Activated T-cell treated with anti-CD3 and anti-CD28 coated beads for 1 hour (primary cell): ENCODE measurements around the gene DTNA.
"Not testable (repeated sequence)": the region's sequence is repeated elsewhere in the genome, so short reads cannot be mapped to it uniquely, and the experiment has no call there.

ENCODE experiments used
- DNase-seq: peaks from one replicate; pipeline ENCODE4 v3.0.0-alpha.2; 2020; ENCODE audit warnings: low read depth

The DTNA gene

DNA sequence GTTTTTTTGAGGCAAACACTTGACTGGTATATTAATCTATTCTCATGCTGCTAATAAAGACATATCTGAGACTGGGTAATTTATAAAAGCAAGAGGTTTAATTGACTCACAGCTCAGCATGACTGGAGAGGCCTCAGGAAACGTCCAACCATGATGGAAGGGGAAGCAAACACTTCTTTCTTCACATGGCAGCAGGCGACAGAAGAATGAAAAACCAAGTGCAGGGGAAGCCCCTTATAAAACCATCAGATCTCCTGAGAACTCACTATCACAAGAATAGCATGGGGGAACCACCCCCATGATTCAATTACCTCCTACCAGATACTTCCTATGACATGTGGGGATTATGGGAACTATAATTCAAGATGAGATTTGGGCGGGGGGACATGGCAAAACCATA lies 194.9 kb downstream of the DTNA start:
- no peak for DNase-seq

DNA sequence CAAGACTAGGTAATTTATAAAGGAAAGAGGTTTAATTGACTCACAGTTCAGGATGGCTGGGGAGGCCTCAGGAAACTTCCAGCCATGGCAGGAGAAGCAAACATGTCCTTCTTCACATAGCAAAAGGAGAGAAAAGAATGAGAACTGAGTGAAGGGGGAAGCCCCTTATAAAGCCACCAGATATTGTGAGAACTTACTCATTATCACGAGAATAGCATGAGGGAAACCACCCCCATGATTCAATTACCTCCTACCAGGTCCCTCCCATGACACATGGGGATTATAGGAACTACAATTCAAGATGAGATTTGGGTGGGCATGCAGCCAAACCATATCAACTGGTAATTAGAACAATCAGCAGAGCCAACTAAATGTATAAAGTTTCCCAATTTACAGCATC lies 196.9 kb downstream of the DTNA start:
- not testable (repeated sequence) for DNase-seq

DNA sequence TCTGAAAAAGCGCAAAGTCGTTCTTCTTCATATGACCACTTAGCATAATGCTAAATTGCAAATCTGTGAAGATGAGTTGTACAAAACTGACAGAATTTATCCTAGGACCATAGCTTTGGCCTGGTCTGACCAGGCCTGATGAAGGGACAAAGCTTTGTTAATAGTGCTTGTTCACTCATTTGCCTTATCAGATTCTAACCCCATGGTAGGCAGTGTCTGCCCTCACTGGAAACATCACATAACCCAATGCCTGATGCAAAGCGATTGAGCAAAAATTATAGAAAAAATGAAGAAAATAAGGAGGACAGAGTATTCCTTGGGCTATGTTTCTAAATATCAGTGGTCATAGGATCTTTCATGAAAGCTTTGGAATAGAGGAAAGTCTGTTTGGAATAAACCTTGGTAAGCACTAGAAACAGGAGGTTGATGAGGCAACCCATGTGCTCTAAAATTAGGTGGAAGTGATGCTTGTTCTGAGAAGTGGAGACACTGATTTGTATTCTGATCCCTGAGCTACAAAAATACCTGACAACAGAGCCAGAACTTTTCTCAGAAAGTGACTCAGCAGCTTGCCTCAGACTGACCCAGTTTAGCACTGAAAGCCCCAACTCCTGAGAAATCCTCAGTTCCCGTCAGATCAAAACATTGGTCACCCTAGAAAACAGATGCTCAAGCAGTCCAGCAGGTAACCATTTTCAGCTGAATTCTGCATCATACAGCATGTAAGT lies 199.7 kb downstream of the DTNA start:
- no peak for DNase-seq

DNA sequence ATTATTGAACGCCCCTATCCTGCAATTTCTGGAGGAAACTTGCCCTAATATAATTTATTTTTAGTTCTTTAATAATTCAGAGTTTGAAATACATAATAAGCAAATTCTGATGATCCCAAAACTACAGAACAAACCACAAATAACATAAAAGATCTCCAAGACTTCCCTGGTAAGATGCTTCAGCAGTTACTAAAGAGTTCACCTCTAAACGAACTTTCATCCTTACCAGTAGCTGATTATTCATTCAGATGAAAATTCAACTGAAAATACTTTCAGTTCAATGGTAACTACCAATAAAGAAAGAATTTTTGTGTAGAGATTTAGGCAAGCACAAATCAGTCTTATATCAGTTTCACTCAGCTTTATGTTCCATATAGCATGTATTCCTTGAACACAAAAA lies 201.0 kb downstream of the DTNA start:
- no peak for DNase-seq

DNA sequence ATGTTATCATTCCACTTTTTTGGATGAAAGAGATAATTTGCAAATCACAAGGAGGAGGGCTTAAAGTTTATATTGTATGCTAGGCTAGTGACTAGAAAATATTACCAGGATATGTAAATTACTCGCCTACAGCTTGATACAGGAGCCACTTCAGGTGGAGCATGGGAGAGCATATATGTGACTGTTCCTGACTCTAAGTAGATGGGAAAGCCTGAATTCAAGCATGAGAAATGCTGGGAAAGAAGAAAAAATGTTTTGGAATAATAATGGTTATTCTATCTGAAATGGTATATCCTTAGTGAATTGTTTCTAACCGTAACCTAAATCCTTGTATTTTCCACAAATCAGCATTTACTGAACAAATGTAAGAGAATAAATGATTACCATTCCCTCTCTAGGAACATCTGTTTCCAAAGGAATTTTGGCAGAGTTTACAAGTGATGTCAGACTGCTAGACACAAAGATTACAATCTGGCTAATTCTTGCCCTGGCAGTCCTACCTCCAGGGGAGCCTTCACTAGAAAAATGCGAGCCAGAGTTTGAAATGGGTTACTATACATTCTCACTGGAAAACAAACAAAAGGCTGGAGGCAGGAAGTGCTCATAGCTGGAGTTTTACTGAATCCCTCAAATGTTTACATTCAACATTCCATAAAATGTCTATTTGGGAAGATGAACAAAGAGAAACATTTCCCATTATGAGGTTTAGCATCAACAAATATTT lies 201.7 kb downstream of the DTNA start:
- DNase-seq: no peak

DNA sequence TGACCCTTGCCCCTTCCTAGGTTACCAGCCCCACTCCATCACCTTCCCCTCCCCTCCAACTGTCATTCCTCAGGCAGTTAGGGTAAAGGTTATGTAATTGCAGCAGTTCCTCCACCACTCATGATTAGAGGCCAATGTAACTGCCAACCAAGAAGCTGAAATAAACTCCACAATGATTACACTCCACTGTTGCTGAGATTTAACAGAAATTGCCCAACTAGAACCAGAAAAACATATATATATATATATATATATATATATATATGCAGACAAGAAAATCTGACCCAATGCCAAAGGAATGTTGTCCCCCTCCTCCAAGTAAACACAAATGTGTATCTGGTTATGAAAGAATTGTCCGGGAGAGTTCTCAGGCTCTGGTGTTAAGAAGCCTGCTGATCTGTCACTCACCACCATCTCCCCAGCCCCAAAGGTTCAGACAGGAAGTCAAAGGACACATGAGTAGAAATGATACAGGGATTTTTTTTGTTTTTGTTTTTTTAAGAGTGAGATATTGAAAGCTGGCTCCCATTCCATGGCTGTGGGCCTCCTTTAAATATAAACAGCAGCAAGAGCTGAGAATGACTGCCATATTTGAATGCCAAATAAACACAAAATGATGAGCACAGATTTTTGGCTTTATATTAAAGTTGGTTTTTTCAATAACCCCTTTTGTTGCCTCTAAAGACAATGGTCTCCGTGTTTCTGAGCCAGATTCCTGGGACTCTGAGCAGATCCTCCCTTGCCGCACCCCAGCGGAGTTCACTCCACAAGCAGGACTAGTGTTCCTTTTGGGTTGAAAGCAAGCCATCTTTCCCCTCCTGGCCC lies 204.0 kb downstream of the DTNA start:
- no peak for DNase-seq

DNA sequence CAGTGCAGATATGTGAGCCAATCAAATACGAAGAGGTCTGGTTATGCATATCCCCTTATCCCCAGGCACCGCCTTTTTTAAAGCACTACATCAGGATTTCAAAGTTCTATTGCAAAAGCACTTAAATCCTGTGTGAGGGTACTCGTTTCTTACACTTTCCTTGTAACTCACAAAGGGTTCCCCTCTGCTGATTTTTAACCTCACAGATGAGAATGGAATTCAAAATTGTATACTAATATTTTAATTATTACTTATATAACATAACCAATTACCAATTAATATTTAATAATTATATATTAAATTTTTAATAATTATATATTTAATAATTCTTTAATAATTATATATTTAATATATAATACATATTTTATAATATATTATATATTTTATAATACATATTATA lies 204.9 kb downstream of the DTNA start:
- DNase-seq: no peak

DNA sequence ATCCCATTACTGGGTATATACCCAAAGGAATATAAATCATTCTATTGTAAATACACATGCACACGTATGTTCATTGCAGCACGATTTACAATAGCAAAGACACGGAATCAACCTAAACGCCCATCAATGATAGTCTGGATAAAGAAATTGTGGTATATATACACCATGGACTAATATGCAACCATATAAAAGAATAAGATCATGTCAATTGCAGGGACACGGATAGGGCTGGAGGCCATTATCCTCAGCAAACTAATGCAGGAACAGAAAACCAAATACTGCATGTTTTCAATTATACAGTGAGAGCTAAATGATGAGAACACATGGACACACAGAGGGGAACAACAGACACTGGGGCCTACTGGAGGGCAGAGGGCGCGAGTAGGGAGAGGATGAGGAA lies 206.4 kb downstream of the DTNA start:
- not testable (repeated sequence) for DNase-seq

DNA sequence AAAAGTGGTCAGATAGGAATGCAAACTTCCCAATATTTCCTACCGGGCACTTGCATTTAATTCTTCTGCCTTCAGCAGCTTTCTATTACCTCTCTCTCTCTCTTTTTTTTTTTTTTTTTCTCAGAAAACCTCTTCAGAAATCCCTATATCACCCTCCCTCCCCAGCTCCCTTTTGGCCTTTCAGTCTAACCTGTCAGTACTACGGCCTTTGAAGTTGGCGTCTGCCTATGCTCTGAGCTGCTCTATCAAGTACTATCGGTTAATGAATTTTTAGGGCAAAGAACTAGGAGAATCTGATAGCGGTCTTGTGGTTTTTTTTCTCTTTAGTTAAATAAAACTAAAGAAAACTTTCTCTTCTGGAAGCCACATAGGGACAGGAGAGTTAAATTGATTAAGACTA lies 208.8 kb downstream of the DTNA start:
- no peak for DNase-seq

DNA sequence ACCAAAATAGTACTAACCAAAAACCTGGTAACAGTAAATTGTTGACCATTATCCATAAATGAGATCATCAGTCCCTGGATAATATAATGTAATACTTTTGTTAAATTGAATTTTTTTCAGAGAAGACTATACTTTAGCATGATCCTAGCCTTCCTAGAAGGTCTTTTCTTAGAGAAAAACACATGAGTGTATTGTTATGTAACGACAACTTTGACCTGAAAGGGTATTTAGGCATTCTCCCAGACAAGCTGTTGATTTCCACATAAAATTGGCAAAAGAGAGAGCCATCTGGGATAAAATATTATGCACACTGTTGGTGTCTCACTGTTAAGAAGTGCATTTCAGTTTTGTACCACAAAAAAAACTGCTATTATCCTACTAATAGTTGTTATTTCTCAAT lies 211.1 kb downstream of the DTNA start:
- DNase-seq: no peak

DNA sequence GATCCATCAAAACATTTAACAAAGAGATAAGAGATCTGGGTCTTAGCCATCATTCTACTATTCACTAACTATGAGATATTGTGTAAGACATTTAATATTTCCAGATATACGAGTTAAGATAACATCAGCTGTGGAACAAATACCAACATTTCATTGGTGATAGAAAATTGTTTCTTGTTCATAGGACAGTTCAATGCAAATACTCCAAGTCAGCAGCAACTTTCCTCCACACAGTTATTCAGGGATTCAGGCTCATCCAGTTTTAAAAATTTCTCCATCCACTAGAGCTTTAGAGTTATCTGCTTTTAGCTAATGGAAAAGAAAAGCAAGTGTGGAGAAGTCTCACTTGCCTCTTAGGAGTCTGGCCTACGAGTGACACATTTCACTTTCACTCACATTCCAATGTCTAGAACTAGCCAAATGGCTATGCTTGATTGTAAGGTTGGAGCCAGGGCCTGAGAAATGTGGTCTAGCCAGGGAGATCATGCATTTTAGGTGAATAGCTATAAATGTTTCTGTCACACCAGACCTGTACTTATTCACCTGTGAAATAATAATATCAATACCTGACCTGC lies 211.8 kb downstream of the DTNA start:
- no peak for DNase-seq

DNA sequence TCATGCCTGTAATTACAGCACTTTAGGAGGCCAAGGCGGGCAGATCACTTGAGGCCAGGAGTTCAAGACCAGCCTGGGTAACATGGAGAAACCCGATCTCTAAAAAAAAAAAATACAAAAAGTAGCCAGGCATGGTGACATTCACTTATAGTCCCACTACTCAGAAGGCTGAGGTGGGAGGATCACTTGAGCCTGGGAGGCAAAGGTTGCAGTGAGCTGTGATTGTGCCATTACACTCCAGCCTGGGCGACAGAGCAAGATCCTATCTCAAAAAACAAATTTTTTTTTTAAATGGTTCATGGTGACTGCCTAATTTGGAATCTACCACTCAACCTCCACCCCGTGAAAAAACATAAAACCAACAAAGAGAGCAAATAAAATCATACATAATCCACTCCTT lies 212.5 kb downstream of the DTNA start:
- DNase-seq: not testable (repeated sequence)

DNA sequence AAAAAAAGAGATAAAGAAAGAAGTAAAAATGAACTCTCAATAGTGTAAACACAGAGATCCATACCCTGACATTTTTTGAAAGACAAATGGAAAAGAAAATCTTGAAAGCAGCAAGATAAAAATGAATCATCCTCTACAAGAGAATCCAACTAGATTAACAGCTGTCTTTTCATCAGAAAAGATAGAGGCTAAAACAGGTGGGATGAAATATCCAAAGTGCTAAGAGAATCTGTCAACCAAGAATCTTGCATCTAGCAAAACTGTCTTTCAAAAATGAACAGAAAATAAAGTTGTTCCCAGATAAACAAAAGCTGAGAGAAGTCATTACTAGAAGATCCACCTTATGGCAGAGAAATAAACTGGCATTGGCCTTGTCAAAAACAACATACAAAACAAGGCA lies 213.8 kb downstream of the DTNA start:
- DNase-seq: no peak

DNA sequence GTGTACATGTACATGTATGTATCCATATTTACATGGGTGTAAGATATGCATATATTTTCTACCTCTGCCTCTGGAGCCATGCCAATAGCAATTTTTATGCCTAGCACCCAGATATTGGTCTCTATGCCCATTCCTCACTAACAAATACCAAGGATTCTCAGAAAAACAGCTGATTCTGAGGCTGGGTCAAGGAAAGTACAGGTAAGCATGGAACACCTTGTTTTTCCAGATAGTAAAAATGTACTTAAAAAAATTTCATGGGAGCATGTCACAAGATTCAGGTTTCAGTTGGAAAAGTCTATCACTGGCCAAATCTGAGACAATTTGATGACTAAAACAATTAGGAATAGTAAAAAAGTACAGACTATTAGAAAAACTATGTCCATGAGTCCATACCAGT lies 216.6 kb downstream of the DTNA start:
- DNase-seq: no peak

DNA sequence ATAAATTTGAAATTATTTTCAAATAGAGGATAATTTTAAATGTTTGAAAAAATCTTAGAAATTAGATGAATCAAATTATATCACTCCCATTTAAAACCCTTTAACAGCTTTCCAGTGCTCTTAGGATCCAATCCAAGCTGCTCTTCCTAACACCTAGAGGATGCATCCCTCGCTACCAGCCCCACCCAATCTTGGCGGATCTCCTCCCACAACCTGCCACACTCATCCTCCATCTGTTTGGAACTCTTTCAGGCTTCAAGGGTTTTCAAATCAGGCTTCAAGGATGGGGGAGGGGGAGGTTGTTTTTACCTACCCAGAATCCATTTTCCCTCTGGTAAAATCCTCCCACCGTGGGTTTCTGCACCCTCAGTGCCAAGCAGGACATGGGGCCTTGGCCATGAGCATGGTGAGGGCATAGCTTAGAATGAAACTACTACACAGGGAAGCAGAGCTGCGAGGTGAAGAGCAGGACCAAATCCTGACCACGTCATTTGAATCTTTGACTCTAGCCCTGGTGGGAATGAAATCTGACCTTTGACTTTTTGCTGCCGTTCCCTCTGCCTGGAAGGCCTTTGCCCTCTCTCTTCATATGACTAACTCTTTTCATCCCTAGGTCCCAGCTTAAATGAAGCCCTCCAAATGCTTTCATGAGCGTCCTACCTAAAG lies 218.1 kb downstream of the DTNA start:
- DNase-seq: no peak

DNA sequence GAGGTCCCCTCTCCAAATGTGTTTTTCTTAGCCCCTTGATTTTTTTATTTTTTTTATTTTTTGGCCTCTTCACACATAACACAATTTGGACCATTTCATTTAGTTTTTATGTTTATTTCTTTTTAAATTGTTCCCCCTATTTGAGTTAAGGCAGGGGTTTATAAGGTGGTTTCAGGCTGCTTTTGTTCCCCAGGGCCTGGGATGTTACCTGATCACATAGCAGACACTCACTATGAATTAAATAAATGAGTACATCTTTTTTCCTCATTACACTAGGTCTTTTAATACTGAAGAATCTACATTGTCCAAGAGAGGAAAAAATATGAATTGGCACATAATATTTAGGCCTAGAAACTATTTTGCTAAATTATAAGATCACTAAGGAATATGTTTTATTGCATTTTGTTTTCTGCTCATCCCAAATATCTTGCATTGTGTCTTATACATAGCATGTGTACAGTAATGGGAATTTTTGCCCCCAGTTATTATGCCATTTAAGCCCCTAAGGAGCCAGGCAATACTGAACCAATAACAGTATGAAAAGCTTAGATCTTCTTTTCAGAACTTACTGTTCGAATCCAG lies 218.7 kb downstream of the DTNA start:
- DNase-seq: no peak

DNA sequence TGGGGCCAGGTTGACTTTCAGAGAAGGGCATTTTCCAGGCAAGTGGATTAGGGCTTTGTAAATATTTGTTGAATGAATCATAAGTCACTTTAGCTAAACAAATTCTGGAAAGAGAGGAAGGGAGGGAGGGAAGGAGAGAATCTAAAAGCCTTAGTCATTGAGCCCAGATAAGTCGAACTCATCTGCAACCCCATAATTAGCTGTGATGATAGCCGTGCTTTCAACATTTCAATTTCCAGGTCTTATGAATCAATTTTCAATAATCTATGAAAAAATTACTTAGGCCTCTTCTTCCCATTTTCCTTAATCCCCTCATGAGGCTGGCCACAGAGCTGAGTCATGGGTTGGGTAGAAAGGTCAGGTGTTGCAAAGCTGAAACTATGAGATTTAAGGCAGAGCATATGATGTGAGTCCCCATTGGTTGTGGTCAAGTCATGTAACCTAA lies 219.3 kb downstream of the DTNA start:
- no peak for DNase-seq

DNA sequence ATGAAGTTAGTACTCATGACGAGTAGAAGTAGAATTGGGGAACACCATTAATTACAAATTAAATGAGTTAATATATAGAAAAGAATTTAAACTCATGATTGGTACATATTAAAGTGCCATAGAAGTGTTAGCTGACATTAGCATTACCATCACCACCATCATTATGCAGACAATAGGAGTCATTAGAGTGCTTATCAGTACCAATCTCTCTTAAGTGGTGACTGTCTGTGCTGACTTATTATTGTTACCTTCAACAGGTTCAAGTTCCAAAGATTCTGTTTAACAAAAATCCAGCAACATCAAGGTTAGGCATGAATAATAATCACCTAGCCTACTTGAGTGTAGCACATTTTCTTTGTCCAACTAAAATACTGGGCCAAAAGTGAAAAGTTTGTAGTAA lies 222.3 kb downstream of the DTNA start:
- no peak for DNase-seq

DNA sequence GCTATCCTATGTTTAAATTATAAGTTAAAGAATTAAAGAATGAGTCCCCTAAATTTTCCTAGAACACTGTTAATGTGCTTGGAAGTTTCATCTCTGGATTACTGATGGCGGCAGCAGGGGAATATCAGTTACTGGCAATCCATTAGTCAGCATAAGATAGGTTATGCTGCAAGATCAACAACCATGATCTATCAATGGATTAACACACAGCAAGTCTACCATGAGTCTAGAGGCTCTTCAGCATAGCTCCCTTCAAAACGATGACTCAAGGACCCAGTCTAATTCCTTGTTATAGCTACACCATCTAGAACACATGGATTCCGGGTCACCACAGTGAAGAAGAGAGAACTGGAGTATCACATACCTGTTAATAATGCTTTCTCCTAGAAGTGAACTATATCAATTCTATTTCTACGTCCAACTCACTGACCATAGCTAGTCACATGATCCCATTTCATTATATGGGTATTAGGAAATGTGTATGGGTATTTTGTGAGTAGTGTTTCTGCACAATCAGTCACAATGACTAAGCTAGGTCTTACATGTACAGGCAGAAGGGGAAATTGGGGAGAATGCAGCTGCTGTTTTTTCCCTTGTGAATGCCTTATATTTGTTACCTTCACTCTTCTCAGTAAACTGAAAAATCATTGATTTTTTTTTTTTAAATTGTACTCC lies 222.8 kb downstream of the DTNA start:
- DNase-seq: no peak

DNA sequence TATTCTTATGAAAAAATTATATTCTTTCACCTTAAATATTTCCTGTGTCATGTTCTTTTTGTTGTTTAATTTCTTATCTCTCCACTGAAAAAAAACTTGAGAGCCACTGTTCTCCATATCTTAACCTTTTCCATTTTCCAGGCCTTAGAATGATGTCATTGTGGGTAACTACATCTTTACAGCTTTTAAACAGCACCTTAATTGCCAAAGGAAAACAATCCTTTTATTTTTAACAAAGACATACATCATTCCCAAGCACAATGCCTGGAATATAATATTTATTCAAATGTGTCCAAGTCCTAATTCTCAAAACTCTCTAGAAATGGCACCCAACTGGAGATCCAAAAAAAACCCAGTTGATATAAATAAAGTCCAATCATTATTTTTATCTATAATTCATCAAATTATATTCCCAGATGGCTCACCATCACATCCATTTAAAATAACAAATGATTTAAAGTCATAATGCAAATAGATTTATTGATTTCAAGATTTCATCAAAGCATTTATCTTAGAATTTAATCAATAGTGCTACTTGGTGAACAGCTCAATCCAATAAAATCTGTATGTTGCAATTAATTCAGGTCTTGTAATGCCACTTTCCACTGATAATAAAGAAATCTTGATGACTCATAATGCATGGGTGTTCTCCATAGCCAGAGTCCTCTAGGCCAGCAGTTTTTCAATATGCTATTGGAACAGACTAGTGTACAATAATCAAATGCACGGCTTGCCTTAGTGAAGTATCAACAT lies 224.0 kb downstream of the DTNA start:
- DNase-seq: no peak
